HepG2 (cell line): Measurements from ENCODE around the gene HS6ST1. TPM values are rescaled to one million over a fixed set of nuclear protein-coding genes. Genes with fewer than 3 reads are reported as not detected.

ENCODE experiments used
- ATAC-seq: fragments of 200-7000 bp; cut with Tn5 transposase; 3 replicates; pipeline ENCODE4 v1.9.1; 2020; ENCODE audit warnings: mild to moderate bottlenecking, moderate library complexity
- BruUV-seq: library from RNA; stranded (reverse); fragments of 400-500 nt; replicated peaks from 2 replicates; lab custom pipeline; 2021; lab: Mats Ljungman, UMichigan
- CTCF ChIA-PET: fragments of 300-600 bp; formaldehyde crosslinking; extraction: SDS; loops from one replicate; lab custom pipeline; 2021; ENCODE audit warnings: low total read pairs, inconsistent platforms, low intra/inter-chr PET ratio; lab: Yijun Ruan, JAX
- POLR2A ChIA-PET: fragments of 350-600 bp; sonication (Branson Sonifier 250); formaldehyde crosslinking; loops from one replicate; lab custom pipeline; 2020; ENCODE audit warnings: antibody characterized with exemption, inconsistent platforms; lab: Yijun Ruan, JAX
- DNase-seq: peaks from one replicate; pipeline ENCODE4 v3.0.0-alpha.2; 2015; ENCODE audit warnings: low spot score
- FAIRE-seq: peaks from 3 replicates; lab custom pipeline; 2011; peaks lifted over from hg19 to GRCh38; lab: Jason Lieb, UNC
- H2AFZ ChIP-seq: one replicate; pipeline ENCODE4 v1.6.1; 2011; ENCODE audit warnings: low read length, inconsistent platforms
- H3K27ac ChIP-seq: fragments of 300-600 bp; 3 replicates; pipeline ENCODE4 v1.8.0; 2011; ENCODE audit warnings: mixed run types, mild to moderate bottlenecking, mixed read lengths, low read length, inconsistent platforms; ENCODE audit not compliant: insufficient read depth; ENCODE audit errors: extremely low read length
- H3K27me3 ChIP-seq, 2 experiments: fragments of 200-600 bp in 1 of 2; 2 replicates in 1 of 2; 3 replicates in 1 of 2; pipeline versions ENCODE4 v1.6.0 to v1.8.0; 2011; ENCODE audit warnings: low read length in 2 of 2, mild to moderate bottlenecking in 2 of 2, moderate library complexity in 2 of 2, inconsistent platforms in 1 of 2; ENCODE audit not compliant: insufficient read depth in 2 of 2, control insufficient read depth in 1 of 2
- H3K36me3 ChIP-seq, 2 experiments: fragments of 200-600 bp in 1 of 2; replicated peaks in 1 of 2; 2 replicates in 1 of 2; 3 replicates in 1 of 2; pipeline versions ENCODE4 v1.5.1 to v1.8.0; 2011; ENCODE audit warnings: low read length in 2 of 2, inconsistent platforms in 1 of 2; ENCODE audit not compliant: insufficient read depth in 2 of 2, control insufficient read depth in 1 of 2
- H3K4me1 ChIP-seq: 2 replicates; pipeline ENCODE4 v1.5.1; 2012; ENCODE audit warnings: low read length, inconsistent platforms; ENCODE audit not compliant: insufficient read depth
- H3K4me2 ChIP-seq: 2 replicates; pipeline ENCODE4 v1.6.0; 2011; ENCODE audit warnings: low read depth, low read length, inconsistent platforms
- H3K4me3 ChIP-seq, 3 experiments: fragments of 200-600 bp in 1 of 3; sonication (generic), shearing (Covaris generic) in 1 of 3; replicated peaks in 1 of 3; 2 replicates each; pipeline ENCODE4 v1.5.1; 2011 to 2016; ENCODE audit warnings: low read length in 3 of 3, inconsistent platforms in 2 of 3, low read depth in 2 of 3, mild to moderate bottlenecking in 2 of 3, control low read depth in 1 of 3, mixed read lengths in 1 of 3; ENCODE audit not compliant: insufficient read depth in 1 of 3
- H3K79me2 ChIP-seq: one replicate; pipeline ENCODE4 v1.6.1; 2011; ENCODE audit warnings: low read length, inconsistent platforms; ENCODE audit not compliant: insufficient read depth
- H3K9ac ChIP-seq: 2 replicates; pipeline ENCODE4 v1.6.0; 2011; ENCODE audit warnings: mild to moderate bottlenecking, low read depth, low read length, inconsistent platforms; ENCODE audit not compliant: insufficient read depth
- H3K9me3 ChIP-seq: 2 replicates; pipeline ENCODE4 v1.5.1; 2012; ENCODE audit warnings: mild to moderate bottlenecking, low read length
- H4K20me1 ChIP-seq: 2 replicates; pipeline ENCODE4 v1.6.0; 2011; ENCODE audit warnings: inconsistent platforms, mild to moderate bottlenecking, low read length, moderate library complexity; ENCODE audit not compliant: insufficient read depth
- ATRX ChIP-seq: sonication (generic); formaldehyde crosslinking; IDR thresholded peaks from 2 replicates; pipeline ENCODE4 v1.4.0; 2020; ENCODE audit warnings: missing genetic modification reagents, borderline replicate concordance
- GLMP ChIP-seq: sonication (generic); formaldehyde crosslinking; IDR thresholded peaks from 2 replicates; pipeline ENCODE4 v1.9.0; 2021; ENCODE audit warnings: missing genetic modification reagents, mild to moderate bottlenecking, borderline replicate concordance
- JDP2 ChIP-seq: sonication (generic); formaldehyde crosslinking; IDR thresholded peaks from 2 replicates; pipeline ENCODE4 v1.8.1; 2022; ENCODE audit warnings: missing genetic modification reagents, borderline replicate concordance
- KLF11 ChIP-seq: IDR thresholded peaks from 2 replicates; pipeline ENCODE4 v1.6.1; 2016; ENCODE audit warnings: missing compliant biosample characterization
- THYN1 ChIP-seq: sonication (generic); formaldehyde crosslinking; IDR thresholded peaks from 2 replicates; pipeline ENCODE4 v1.8.1; 2023; ENCODE audit warnings: low read depth, mild to moderate bottlenecking, moderate library complexity, missing genetic modification reagents, borderline replicate concordance
- ZFP91 ChIP-seq: sonication (generic); formaldehyde crosslinking; IDR thresholded peaks from 2 replicates; pipeline ENCODE4 v1.9.0; 2022; ENCODE audit warnings: missing genetic modification reagents, mild to moderate bottlenecking, borderline replicate concordance
- ZNF256 ChIP-seq: sonication (generic); formaldehyde crosslinking; conservative IDR thresholded peaks from 2 replicates; pipeline ENCODE4 v1.4.0; 2020; ENCODE audit warnings: missing genetic modification reagents
- ZNF530 ChIP-seq: sonication (generic); formaldehyde crosslinking; IDR thresholded peaks from 2 replicates; pipeline ENCODE4 v1.5.0; 2020; ENCODE audit warnings: low read depth, mild to moderate bottlenecking, missing genetic modification reagents
- ZNF737 ChIP-seq: sonication (generic); formaldehyde crosslinking; IDR thresholded peaks from 2 replicates; pipeline ENCODE4 v1.5.0; 2020; ENCODE audit warnings: missing genetic modification reagents, mild to moderate bottlenecking, borderline replicate concordance
- ZNF790 ChIP-seq: sonication (generic); formaldehyde crosslinking; IDR thresholded peaks from 2 replicates; pipeline ENCODE4 v1.8.0; 2022; ENCODE audit warnings: missing genetic modification reagents, mild to moderate bottlenecking, borderline replicate concordance
- WGBS: methylation state at CpG from one replicate; pipeline ENCODE4 v1.1.6; 2017; ENCODE audit warnings: low lambda C conversion rate; 5-methylcytosine and 5-hydroxymethylcytosine counted together
- in situ Hi-C: cut with HindIII; loops from 2 replicates; pipeline ENCODE4 v1.10.0; 2017; ENCODE audit warnings: low pct_unique_long_range_greater_than_20kb; ENCODE audit not compliant: extremely low pct_ligation_motif_present
- intact Hi-C: fragments of 100-400 bp; cut with micrococcal nuclease; formaldehyde crosslinking; loops from one replicate; pipeline ENCODE4 v1.10.0; 2022; ENCODE audit not compliant: unreplicated experiment
- polyA plus RNA-seq, 8 experiments: library from polyadenylated mRNA; depleted of rRNA in 3 of 8; stranded (reverse) in 7 of 8; unstranded in 1 of 8; fragments of >200 nt; fragmentation: Illumina TruSeq in 4 of 8; extraction: Trizol in 4 of 8; gene quantifications; 2 replicates each; pipeline versions ENCODE4 v1.2.1 to v1.2.3, GENCODE V29; 2011 to 2016; ENCODE audit warnings: low read depth in 4 of 8, missing spikeins in 1 of 8, mixed read lengths in 1 of 8; ENCODE audit not compliant: insufficient read depth in 1 of 8
- total RNA-seq, 5 experiments: library from RNA; depleted of rRNA; stranded (reverse); fragments of >200 nt; fragmentation: Illumina TruSeq; extraction: Trizol; gene quantifications; 2 replicates each; pipeline ENCODE4 v1.2.3, GENCODE V29; 2016; ENCODE audit warnings: low read depth in 1 of 5
- TF ChIP-seq, protein P1 (sequence below): sonication (generic); formaldehyde crosslinking; IDR thresholded peaks from 2 replicates; pipeline ENCODE4 v1.8.0; 2022; ENCODE audit warnings: mild to moderate bottlenecking, missing genetic modification reagents, moderate library complexity
- TF ChIP-seq, protein P2 (sequence below): sonication (generic); formaldehyde crosslinking; IDR thresholded peaks from 2 replicates; pipeline ENCODE4 v1.4.0; 2020; ENCODE audit warnings: missing genetic modification reagents

Gene HS6ST1
- total and polyA plus RNA-seq, 2 of the 13 experiments (the other 11 are each of a cell fraction or from before 2014, with no cell fraction given), result 34.5 to 84.6 TPM

- TF ChIP-seq, protein P1, sequence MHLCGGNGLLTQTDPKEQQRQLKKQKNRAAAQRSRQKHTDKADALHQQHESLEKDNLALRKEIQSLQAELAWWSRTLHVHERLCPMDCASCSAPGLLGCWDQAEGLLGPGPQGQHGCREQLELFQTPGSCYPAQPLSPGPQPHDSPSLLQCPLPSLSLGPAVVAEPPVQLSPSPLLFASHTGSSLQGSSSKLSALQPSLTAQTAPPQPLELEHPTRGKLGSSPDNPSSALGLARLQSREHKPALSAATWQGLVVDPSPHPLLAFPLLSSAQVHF (CRISPR knock-in tag), result no peak
- no peak for TF ChIP-seq ATRX (CRISPR knock-in tag)
- no peak for TF ChIP-seq GLMP (CRISPR knock-in tag)
- TF ChIP-seq ZNF256 (CRISPR knock-in tag), result no peak
- TF ChIP-seq, all 625 proteins: peak for 62
Observed at GRCh38 chr2:128325611-128326181, 7.0 kb upstream of the HS6ST1 start (continued).

DNA sequence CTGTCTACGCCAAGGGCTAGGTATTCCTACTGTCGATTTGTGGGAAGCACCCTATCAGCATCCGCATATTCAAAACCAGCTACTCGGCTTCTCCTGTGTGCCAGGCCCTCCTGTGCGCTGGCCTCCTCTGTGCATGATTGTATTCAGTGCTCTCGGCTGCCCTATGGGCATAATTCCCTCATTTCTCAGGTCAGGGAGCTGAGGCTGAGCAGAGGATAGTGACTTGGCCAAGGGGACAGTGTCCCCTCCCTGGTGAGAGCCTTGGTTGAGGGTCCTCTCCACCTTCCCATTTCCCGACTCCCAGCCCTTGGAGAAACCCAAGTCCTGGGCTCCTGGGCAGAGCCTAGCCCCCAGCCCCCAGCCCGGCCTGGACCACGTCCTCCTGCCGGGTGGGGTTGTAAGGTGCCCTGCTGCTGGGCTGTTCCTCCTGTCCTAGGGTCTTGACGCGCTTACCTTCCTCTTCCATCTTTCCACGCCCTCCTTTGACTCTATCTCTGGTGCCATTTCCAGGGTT is 6.3 kb upstream of the HS6ST1 start:
- H3K9me3 ChIP-seq, result no peaks in the 10 kb centered on the region
- ATAC-seq (no peak), DNase-seq (no peak), FAIRE-seq (no peak)
- no peaks in the 10 kb centered on the region for H3K36me3 ChIP-seq
- peaks cover 55% of the 10 kb centered on the region for H3K4me1 ChIP-seq
- in situ Hi-C loops, result no loop called here
- H3K9ac ChIP-seq, result no peak overlapping the region
- no peaks in the 10 kb centered on the region for H3K79me2 ChIP-seq
- intact Hi-C loops, result loop anchor here (5.0 kb wide), 3 partner anchors 62 to 432 kb away; no protein-coding TSS in a partner anchor
- no peak overlapping the region for H3K4me3 ChIP-seq
- WGBS, result 93% methylated on average over 13 of the region's 13 CpGs
- H3K27ac ChIP-seq, result no peak overlapping the region
- no TSS peak for BruUV-seq
- no peak overlapping the region for H2AFZ ChIP-seq
- POLR2A ChIA-PET, result interaction anchor here (0.9 to 1.3 kb wide), 3 partner anchors 9 to 234 kb away, joined by 3 to 4 read pairs (median 3); no protein-coding TSS in a partner anchor
- peak overlapping the region; percentile 66; the same call in 1 of the 2 replicates for H3K4me2 ChIP-seq
- no peaks in the 10 kb centered on the region for H4K20me1 ChIP-seq
- CTCF ChIA-PET, result no interaction called here
- no peaks in the 10 kb centered on the region for H3K27me3 ChIP-seq
- TF ChIP-seq ZNF790 (no peak), ZNF737 (CRISPR knock-in tag) (no peak), ZFP91 (CRISPR knock-in tag) (no peak), JDP2 (CRISPR knock-in tag) (no peak), ZNF530 (CRISPR knock-in tag) (no peak), THYN1 (no peak), KLF11 (CRISPR knock-in tag) (no peak)
- TF ChIP-seq, protein P2, sequence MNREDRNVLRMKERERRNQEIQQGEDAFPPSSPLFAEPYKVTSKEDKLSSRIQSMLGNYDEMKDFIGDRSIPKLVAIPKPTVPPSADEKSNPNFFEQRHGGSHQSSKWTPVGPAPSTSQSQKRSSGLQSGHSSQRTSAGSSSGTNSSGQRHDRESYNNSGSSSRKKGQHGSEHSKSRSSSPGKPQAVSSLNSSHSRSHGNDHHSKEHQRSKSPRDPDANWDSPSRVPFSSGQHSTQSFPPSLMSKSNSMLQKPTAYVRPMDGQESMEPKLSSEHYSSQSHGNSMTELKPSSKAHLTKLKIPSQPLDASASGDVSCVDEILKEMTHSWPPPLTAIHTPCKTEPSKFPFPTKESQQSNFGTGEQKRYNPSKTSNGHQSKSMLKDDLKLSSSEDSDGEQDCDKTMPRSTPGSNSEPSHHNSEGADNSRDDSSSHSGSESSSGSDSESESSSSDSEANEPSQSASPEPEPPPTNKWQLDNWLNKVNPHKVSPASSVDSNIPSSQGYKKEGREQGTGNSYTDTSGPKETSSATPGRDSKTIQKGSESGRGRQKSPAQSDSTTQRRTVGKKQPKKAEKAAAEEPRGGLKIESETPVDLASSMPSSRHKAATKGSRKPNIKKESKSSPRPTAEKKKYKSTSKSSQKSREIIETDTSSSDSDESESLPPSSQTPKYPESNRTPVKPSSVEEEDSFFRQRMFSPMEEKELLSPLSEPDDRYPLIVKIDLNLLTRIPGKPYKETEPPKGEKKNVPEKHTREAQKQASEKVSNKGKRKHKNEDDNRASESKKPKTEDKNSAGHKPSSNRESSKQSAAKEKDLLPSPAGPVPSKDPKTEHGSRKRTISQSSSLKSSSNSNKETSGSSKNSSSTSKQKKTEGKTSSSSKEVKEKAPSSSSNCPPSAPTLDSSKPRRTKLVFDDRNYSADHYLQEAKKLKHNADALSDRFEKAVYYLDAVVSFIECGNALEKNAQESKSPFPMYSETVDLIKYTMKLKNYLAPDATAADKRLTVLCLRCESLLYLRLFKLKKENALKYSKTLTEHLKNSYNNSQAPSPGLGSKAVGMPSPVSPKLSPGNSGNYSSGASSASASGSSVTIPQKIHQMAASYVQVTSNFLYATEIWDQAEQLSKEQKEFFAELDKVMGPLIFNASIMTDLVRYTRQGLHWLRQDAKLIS (CRISPR knock-in tag), result no peak
